OCI-LY3 (cell line): ENCODE results near the gene CLDN14.

Experiments
- EZH2phosphoT487 ChIP-seq: fragments of 200-600 bp; shearing (Covaris generic); IDR thresholded peaks from 2 replicates; pipeline ENCODE4 v1.6.1; 2018; ENCODE audit warnings: antibody characterized with exemption, mixed run types, low read depth
- TF ChIP-seq, protein P1 (sequence below): fragments of 200-600, 300-600 bp; sonication (generic); IDR thresholded peaks from 2 replicates; pipeline ENCODE4 v1.5.1; 2014; ENCODE audit warnings: antibody characterized with exemption, low read length, low read depth

DNA sequence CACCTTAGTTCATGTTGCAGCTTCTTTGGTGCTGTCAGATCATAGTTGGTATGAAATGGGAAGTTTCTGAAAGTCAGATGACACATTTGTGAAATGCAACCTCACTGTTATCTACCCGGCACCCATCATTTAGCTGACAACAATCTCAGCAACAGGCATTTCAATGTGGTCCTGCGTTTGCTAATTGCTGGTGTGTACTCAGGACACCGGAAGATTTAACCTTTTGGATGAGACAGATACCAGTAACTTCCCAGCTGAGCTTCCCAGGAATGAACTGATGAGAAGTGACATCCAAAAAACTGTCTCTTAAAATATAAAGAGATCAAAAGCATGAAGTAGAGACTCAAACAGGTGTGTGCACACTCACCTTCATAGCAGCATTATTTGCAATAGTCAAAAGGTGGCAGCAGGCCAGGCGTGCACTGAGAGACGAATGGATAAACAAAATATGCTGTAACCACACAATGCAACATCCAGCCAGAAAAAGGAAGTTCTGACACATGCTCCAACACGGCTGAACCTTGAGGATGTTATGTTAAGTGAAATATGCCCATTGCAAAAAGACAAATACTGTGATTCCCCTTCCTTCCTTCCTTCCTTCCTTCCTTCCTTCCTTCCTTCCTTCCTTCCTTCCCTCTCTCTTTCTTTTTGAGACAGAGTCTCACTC lies 7.9 kb upstream of the CLDN14 start:
- TF ChIP-seq, protein P1, sequence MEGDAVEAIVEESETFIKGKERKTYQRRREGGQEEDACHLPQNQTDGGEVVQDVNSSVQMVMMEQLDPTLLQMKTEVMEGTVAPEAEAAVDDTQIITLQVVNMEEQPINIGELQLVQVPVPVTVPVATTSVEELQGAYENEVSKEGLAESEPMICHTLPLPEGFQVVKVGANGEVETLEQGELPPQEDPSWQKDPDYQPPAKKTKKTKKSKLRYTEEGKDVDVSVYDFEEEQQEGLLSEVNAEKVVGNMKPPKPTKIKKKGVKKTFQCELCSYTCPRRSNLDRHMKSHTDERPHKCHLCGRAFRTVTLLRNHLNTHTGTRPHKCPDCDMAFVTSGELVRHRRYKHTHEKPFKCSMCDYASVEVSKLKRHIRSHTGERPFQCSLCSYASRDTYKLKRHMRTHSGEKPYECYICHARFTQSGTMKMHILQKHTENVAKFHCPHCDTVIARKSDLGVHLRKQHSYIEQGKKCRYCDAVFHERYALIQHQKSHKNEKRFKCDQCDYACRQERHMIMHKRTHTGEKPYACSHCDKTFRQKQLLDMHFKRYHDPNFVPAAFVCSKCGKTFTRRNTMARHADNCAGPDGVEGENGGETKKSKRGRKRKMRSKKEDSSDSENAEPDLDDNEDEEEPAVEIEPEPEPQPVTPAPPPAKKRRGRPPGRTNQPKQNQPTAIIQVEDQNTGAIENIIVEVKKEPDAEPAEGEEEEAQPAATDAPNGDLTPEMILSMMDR, result no peak
- no peak for TF ChIP-seq EZH2phosphoT487
